Panc1 (cell line): Measurements from ENCODE around the gene PTTG1IP.

Source experiments
- CTCF ChIP-seq: fragments of 450-650 bp; IDR thresholded peaks from 2 replicates; pipeline ENCODE4 v1.5.1; 2017; ENCODE audit warnings: mild to moderate bottlenecking
- POLR2AphosphoS5 ChIP-seq: IDR thresholded peaks from 2 replicates; pipeline ENCODE4 v1.6.1; 2012; ENCODE audit warnings: mild to moderate bottlenecking, low read depth, low read length, moderate library complexity
- REST ChIP-seq, 2 experiments: IDR thresholded peaks; 2 replicates each; pipeline ENCODE4 v1.6.1; 2011 to 2012; ENCODE audit warnings: low read depth in 2 of 2, control low read depth in 1 of 2, low read length in 1 of 2, mild to moderate bottlenecking in 1 of 2, moderate library complexity in 1 of 2; ENCODE audit not compliant: insufficient read depth in 1 of 2
- TCF7L2 ChIP-seq: IDR thresholded peaks from 2 replicates; pipeline ENCODE4 v1.6.1; 2011; ENCODE audit warnings: mild to moderate bottlenecking, low read depth, low read length, inconsistent platforms

GRCh38 chr21:44890961-44891541 is 17.6 kb upstream of the PTTG1IP start:
- TF ChIP-seq POLR2AphosphoS5 (no peak), CTCF (no peak), REST (IDR thresholded peaks at IDR 0.05; ENCODE audit: insufficient read depth in 1 of 2, low read depth in 2 of 2, low read length in 1 of 2) (no peak), TCF7L2 (no peak)
